HPDE6-E6E7 (cell line): ENCODE data around the gene PTCH1.

Experiments used
- DNase-seq: peaks from one replicate; pipeline ENCODE4 v3.0.0; 2011; ENCODE audit warnings: missing footprints; ENCODE audit errors: extremely low spot score

The PTCH1 gene

GRCh38 chr9:95498641-95499040, 18.1 kb downstream of the PTCH1 start:
- DNase-seq = no peak

GRCh38 chr9:95497772-95498171, 19.0 kb downstream of the PTCH1 start:
- DNase-seq = no peak

- DNase-seq = no peak
Measured at GRCh38 chr9:95496687-95497086, 20.1 kb downstream of the PTCH1 start.

GRCh38 chr9:95495961-95496360, 20.8 kb downstream of the PTCH1 start:
- DNase-seq = no peak

- no peak for DNase-seq
Measured at GRCh38 chr9:95495529-95495928, 21.2 kb downstream of the PTCH1 start.

- no peak for DNase-seq
Measured at GRCh38 chr9:95494416-95495371, 22.1 kb downstream of the PTCH1 start.

GRCh38 chr9:95494022-95494415, 22.8 kb downstream of the PTCH1 start:
- no peak for DNase-seq

- DNase-seq = no peak
Measured at GRCh38 chr9:95493402-95493801, 23.4 kb downstream of the PTCH1 start.

- DNase-seq = no peak
Measured at GRCh38 chr9:95491543-95492320, 25.0 kb downstream of the PTCH1 start.

- DNase-seq = no peak
Measured at GRCh38 chr9:95488954-95489353, 27.8 kb downstream of the PTCH1 start.

GRCh38 chr9:95486318-95486717, 30.5 kb downstream of the PTCH1 start:
- DNase-seq = no peak

- DNase-seq = no peak
Measured at GRCh38 chr9:95484225-95484624, 32.5 kb downstream of the PTCH1 start.

- DNase-seq = no peak
Measured at GRCh38 chr9:95483431-95483830, 33.3 kb downstream of the PTCH1 start.

GRCh38 chr9:95482621-95483020, 34.1 kb downstream of the PTCH1 start:
- DNase-seq = no peak

GRCh38 chr9:95481000-95481399, 35.8 kb downstream of the PTCH1 start:
- no peak for DNase-seq

- no peak for DNase-seq
Measured at GRCh38 chr9:95480346-95480745, 36.4 kb downstream of the PTCH1 start.

- no peak for DNase-seq
Measured at GRCh38 chr9:95479330-95479729, 37.4 kb downstream of the PTCH1 start.

GRCh38 chr9:95478335-95478734, 38.4 kb downstream of the PTCH1 start:
- no peak for DNase-seq

GRCh38 chr9:95477885-95478284, 38.9 kb downstream of the PTCH1 start:
- no peak for DNase-seq

GRCh38 chr9:95477441-95477840, 39.3 kb downstream of the PTCH1 start:
- no peak for DNase-seq

GRCh38 chr9:95468791-95469190, 48.0 kb downstream of the PTCH1 start:
- DNase-seq = no peak

GRCh38 chr9:95465115-95465514, 51.7 kb downstream of the PTCH1 start:
- DNase-seq = no peak
